Ishikawa (cell line): ENCODE measurements around the gene CHRNB1.

Experiments used
- CEBPB ChIP-seq: IDR thresholded peaks from 2 replicates; pipeline ENCODE4 v1.6.1; 2012
- FOXM1 ChIP-seq: IDR thresholded peaks from 2 replicates; pipeline ENCODE4 v1.6.1; 2012; ENCODE audit warnings: low read depth, borderline replicate concordance
- RAD21 ChIP-seq: IDR thresholded peaks from 2 replicates; pipeline ENCODE4 v1.6.1; 2012; ENCODE audit warnings: low read depth

DNA sequence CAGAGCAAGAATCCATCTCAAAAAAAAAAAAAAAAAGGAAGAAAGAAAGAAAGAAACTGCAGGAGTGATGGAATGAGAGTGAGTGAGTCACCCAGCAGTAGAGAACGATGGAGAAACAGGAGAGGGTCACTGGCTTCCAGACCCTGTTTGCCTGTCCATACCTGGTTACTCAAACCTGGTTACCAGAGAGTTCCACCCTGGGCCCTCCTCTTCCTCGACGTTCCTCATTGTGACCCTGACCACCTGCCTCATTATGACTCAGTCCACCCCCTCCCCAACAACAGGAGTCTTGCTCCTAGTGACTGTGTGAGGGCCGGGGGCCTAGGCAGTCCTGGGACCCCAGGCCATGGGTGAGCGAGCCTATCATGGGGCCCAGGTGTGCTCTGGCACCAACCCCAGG, 16.3 kb upstream of the CHRNB1 start, which contains the start of gene SPEM3:
- TF ChIP-seq FOXM1 (no peak), RAD21 (no peak), CEBPB (no peak)
